ENCODE results near the gene FKBP11.

FKBP11 gene

GRCh38 chr12:48970702-48971334 is 45.5 kb upstream of the FKBP11 start:
- Histone ChIP-seq H2BK15ac (replicated peaks; ENCODE audit: low read depth) (no peak overlapping the region), H3K4me2 (ENCODE audit: low read length) (peak overlapping the region; percentile 44), H2BK5ac (ENCODE audit: low read length) (no peak overlapping the region), H3K79me2 (ENCODE audit: control insufficient read depth, insufficient read depth, low read length) (no peaks in the 10 kb centered on the region), H2AK5ac (ENCODE audit: low read length) (no peak overlapping the region), H3K9ac (ENCODE audit: low read length) (peak overlapping the region; percentile 34), H3K4me1 (ENCODE audit: control insufficient read depth, low read depth, low read length) (no peaks in the 10 kb centered on the region), H3K18ac (ENCODE audit: low read length) (no peak overlapping the region), H3K27me3 (ENCODE audit: insufficient read depth, low read length, poor library complexity) (peaks cover 53% of the 10 kb centered on the region), H3K4ac (ENCODE audit: low read depth, low read length) (no peak overlapping the region), H2BK120ac (ENCODE audit: low read depth, low read length) (no peak overlapping the region), H3K27ac (ENCODE audit: low read depth, low read length) (no peak overlapping the region), H3K23ac (ENCODE audit: low read length) (peak overlapping the region; percentile 59), H4K5ac (ENCODE audit: low read length) (no peak overlapping the region), H3K4me3 (ENCODE audit: low read length) (no peak overlapping the region), H3K79me1 (ENCODE audit: low read length) (no peaks in the 10 kb centered on the region), H4K8ac (ENCODE audit: low read depth, low read length) (no peak overlapping the region), H3K56ac (ENCODE audit: low read length) (peak overlapping the region; percentile 38), H3K36me3 (ENCODE audit: control insufficient read depth, insufficient read depth, low read length) (no peaks in the 10 kb centered on the region)
- no peak for DNase-seq
- WGBS (ENCODE audit: extremely low coverage, insufficient coverage, low lambda C conversion rate) = no CpG with 5 or more reads among the region's 10 CpGs

- no peak overlapping the region for H2BK15ac ChIP-seq (replicated peaks; ENCODE audit: low read depth)
- H2BK120ac ChIP-seq (ENCODE audit: low read depth, low read length) = no peak overlapping the region
- no peak overlapping the region for H4K8ac ChIP-seq (ENCODE audit: low read depth, low read length)
- peak overlapping the region; percentile 69 for H3K4me2 ChIP-seq (ENCODE audit: low read length)
- H3K27me3 ChIP-seq (ENCODE audit: insufficient read depth, low read length, poor library complexity) = peaks cover 46% of the 10 kb centered on the region
- no peak overlapping the region for H2AK5ac ChIP-seq (ENCODE audit: low read length)
- no peak overlapping the region for H4K5ac ChIP-seq (ENCODE audit: low read length)
- peak overlapping the region; percentile 52 for H3K9ac ChIP-seq (ENCODE audit: low read length)
- H3K4ac ChIP-seq (ENCODE audit: low read depth, low read length) = no peak overlapping the region
- no peaks in the 10 kb centered on the region for H3K36me3 ChIP-seq (ENCODE audit: control insufficient read depth, insufficient read depth, low read length)
- no peak overlapping the region for H2BK5ac ChIP-seq (ENCODE audit: low read length)
- H3K4me1 ChIP-seq (ENCODE audit: control insufficient read depth, low read depth, low read length) = no peaks in the 10 kb centered on the region
- H3K18ac ChIP-seq (ENCODE audit: low read length) = no peak overlapping the region
- H3K4me3 ChIP-seq (ENCODE audit: low read length) = no peak overlapping the region
- H3K79me1 ChIP-seq (ENCODE audit: low read length) = no peaks in the 10 kb centered on the region
- H3K27ac ChIP-seq (ENCODE audit: low read depth, low read length) = no peak overlapping the region
- DNase-seq = peak; percentile 44
- no CpG with 5 or more reads among the region's 77 CpGs for WGBS (ENCODE audit: extremely low coverage, insufficient coverage, low lambda C conversion rate)
- peak overlapping the region; percentile 89 for H3K56ac ChIP-seq (ENCODE audit: low read length)
- peak overlapping the region; percentile 59 for H3K23ac ChIP-seq (ENCODE audit: low read length)
- no peaks in the 10 kb centered on the region for H3K79me2 ChIP-seq (ENCODE audit: control insufficient read depth, insufficient read depth, low read length)
Observed at GRCh38 chr12:48969833-48970701, 44.8 kb upstream of the FKBP11 start.

DNA sequence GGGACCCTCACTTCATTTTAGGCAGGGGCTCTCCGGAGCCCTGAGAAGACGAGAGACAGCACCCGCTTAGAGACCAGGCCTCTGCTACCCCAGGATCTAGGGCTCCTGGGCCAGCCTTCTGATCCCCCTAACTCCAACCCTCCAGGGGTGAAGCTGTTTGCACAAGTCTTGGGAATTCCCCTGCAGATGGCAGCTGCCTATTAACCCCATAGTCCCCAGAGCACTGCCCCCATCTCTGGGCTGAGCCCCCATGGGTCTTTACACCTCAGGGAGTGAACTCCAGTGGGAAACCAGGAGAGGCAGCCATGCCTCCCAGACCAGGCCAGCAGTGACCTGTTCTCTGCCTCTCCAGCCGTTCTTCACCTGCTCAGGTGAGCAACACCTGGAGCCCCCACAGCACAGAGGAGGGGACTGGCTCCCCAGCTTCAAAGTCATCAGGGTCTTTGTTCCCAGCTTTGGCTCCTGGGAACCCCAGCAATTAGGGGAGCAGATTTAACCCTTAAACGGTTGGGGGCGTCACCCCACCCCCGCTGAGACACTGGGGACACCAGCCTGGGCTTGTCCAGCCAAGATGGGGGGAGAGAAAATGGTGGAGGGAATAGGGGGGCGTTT is 44.0 kb upstream of the FKBP11 start:
- no CpG with 5 or more reads among the region's 8 CpGs for WGBS (ENCODE audit: extremely low coverage, insufficient coverage, low lambda C conversion rate)
- no peak overlapping the region for H3K18ac ChIP-seq (ENCODE audit: low read length)
- H3K4ac ChIP-seq (ENCODE audit: low read depth, low read length) = no peak overlapping the region
- H4K5ac ChIP-seq (ENCODE audit: low read length) = no peak overlapping the region
- H2BK5ac ChIP-seq (ENCODE audit: low read length) = no peak overlapping the region
- H4K8ac ChIP-seq (ENCODE audit: low read depth, low read length) = no peak overlapping the region
- H3K4me1 ChIP-seq (ENCODE audit: control insufficient read depth, low read depth, low read length) = no peaks in the 10 kb centered on the region
- H3K9ac ChIP-seq (ENCODE audit: low read length) = no peak overlapping the region
- no peaks in the 10 kb centered on the region for H3K79me2 ChIP-seq (ENCODE audit: control insufficient read depth, insufficient read depth, low read length)
- no peak overlapping the region for H3K56ac ChIP-seq (ENCODE audit: low read length)
- no peak overlapping the region for H3K4me3 ChIP-seq (ENCODE audit: low read length)
- H3K23ac ChIP-seq (ENCODE audit: low read length) = no peak overlapping the region
- H2BK120ac ChIP-seq (ENCODE audit: low read depth, low read length) = no peak overlapping the region
- peaks cover 45% of the 10 kb centered on the region for H3K27me3 ChIP-seq (ENCODE audit: insufficient read depth, low read length, poor library complexity)
- no peaks in the 10 kb centered on the region for H3K79me1 ChIP-seq (ENCODE audit: low read length)
- no peaks in the 10 kb centered on the region for H3K36me3 ChIP-seq (ENCODE audit: control insufficient read depth, insufficient read depth, low read length)
- H2AK5ac ChIP-seq (ENCODE audit: low read length) = no peak overlapping the region
- no peak overlapping the region for H2BK15ac ChIP-seq (replicated peaks; ENCODE audit: low read depth)
- DNase-seq = no peak
- no peak overlapping the region for H3K4me2 ChIP-seq (ENCODE audit: low read length)
- H3K27ac ChIP-seq (ENCODE audit: low read depth, low read length) = no peak overlapping the region

- Histone ChIP-seq H2BK5ac (ENCODE audit: low read length) (no peak overlapping the region), H3K4me3 (ENCODE audit: low read length) (no peak overlapping the region), H3K56ac (ENCODE audit: low read length) (no peak overlapping the region), H3K4ac (ENCODE audit: low read depth, low read length) (no peak overlapping the region), H3K9ac (ENCODE audit: low read length) (no peak overlapping the region), H3K18ac (ENCODE audit: low read length) (no peak overlapping the region), H2BK120ac (ENCODE audit: low read depth, low read length) (no peak overlapping the region), H3K4me1 (ENCODE audit: control insufficient read depth, low read depth, low read length) (no peaks in the 10 kb centered on the region), H3K23ac (ENCODE audit: low read length) (no peak overlapping the region), H3K27ac (ENCODE audit: low read depth, low read length) (no peak overlapping the region), H3K4me2 (ENCODE audit: low read length) (no peak overlapping the region), H3K27me3 (ENCODE audit: insufficient read depth, low read length, poor library complexity) (peaks cover 39% of the 10 kb centered on the region), H3K79me1 (ENCODE audit: low read length) (no peaks in the 10 kb centered on the region), H2AK5ac (ENCODE audit: low read length) (no peak overlapping the region), H4K8ac (ENCODE audit: low read depth, low read length) (no peak overlapping the region), H2BK15ac (replicated peaks; ENCODE audit: low read depth) (no peak overlapping the region), H3K36me3 (ENCODE audit: control insufficient read depth, insufficient read depth, low read length) (no peaks in the 10 kb centered on the region), H3K79me2 (ENCODE audit: control insufficient read depth, insufficient read depth, low read length) (no peaks in the 10 kb centered on the region), H4K5ac (ENCODE audit: low read length) (no peak overlapping the region)
- WGBS (ENCODE audit: extremely low coverage, insufficient coverage, low lambda C conversion rate) = no CpG with 5 or more reads among the region's 3 CpGs
- DNase-seq = no peak
Observed at GRCh38 chr12:48968467-48968866, 43.2 kb upstream of the FKBP11 start.

- no peak for DNase-seq
- H3K36me3 ChIP-seq (ENCODE audit: control insufficient read depth, insufficient read depth, low read length) = no peaks in the 10 kb centered on the region
Observed at GRCh38 chr12:48967991-48968390, 42.7 kb upstream of the FKBP11 start.

More at GRCh38 chr12:48967991-48968390, 42.7 kb upstream of the FKBP11 start:
- Histone ChIP-seq H2AK5ac (ENCODE audit: low read length) (no peak overlapping the region), H3K27me3 (ENCODE audit: insufficient read depth, low read length, poor library complexity) (peaks cover 34% of the 10 kb centered on the region), H3K56ac (ENCODE audit: low read length) (no peak overlapping the region), H3K9ac (ENCODE audit: low read length) (no peak overlapping the region), H3K23ac (ENCODE audit: low read length) (no peak overlapping the region), H3K79me2 (ENCODE audit: control insufficient read depth, insufficient read depth, low read length) (no peaks in the 10 kb centered on the region), H3K27ac (ENCODE audit: low read depth, low read length) (no peak overlapping the region), H3K4me1 (ENCODE audit: control insufficient read depth, low read depth, low read length) (no peaks in the 10 kb centered on the region), H3K4me3 (ENCODE audit: low read length) (no peak overlapping the region), H3K79me1 (ENCODE audit: low read length) (no peaks in the 10 kb centered on the region), H3K18ac (ENCODE audit: low read length) (no peak overlapping the region), H4K8ac (ENCODE audit: low read depth, low read length) (no peak overlapping the region), H2BK120ac (ENCODE audit: low read depth, low read length) (no peak overlapping the region), H3K4ac (ENCODE audit: low read depth, low read length) (no peak overlapping the region), H4K5ac (ENCODE audit: low read length) (no peak overlapping the region), H2BK5ac (ENCODE audit: low read length) (no peak overlapping the region), H3K4me2 (ENCODE audit: low read length) (no peak overlapping the region), H2BK15ac (replicated peaks; ENCODE audit: low read depth) (no peak overlapping the region)
- WGBS (ENCODE audit: extremely low coverage, insufficient coverage, low lambda C conversion rate) = no CpG with 5 or more reads among the region's 7 CpGs

Measured in mesendoderm (in vitro differentiated cells).